Upper lobe of right lung (tissue), 1 donor: ENCODE results near the gene LY86. TPM values are rescaled to one million over a fixed set of nuclear protein-coding genes. Genes with fewer than 3 reads are reported as not detected.

Experiments
- ATAC-seq: fragments of 200-7000 bp; cut with Tn5 transposase; one replicate; pipeline ENCODE4 v1.9.1; 2020; ENCODE audit warnings: mild to moderate bottlenecking, moderate library complexity
- DNase-seq: peaks from one replicate; pipeline ENCODE4 v3.0.0-alpha.2; 2020
- H3K27ac ChIP-seq: fragments of 200-600 bp; one replicate; pipeline ENCODE4 v1.8.0; 2022
- H3K27me3 ChIP-seq: fragments of 200-600 bp; one replicate; pipeline ENCODE4 v1.8.0; 2022; ENCODE audit warnings: mild to moderate bottlenecking
- H3K36me3 ChIP-seq: fragments of 200-600 bp; one replicate; pipeline ENCODE4 v1.8.0; 2022
- H3K4me1 ChIP-seq: fragments of 200-600 bp; one replicate; pipeline ENCODE4 v1.8.0; 2022
- H3K4me3 ChIP-seq: fragments of 200-600 bp; one replicate; pipeline ENCODE4 v1.8.0; 2022; ENCODE audit warnings: mild to moderate bottlenecking
- H3K9me3 ChIP-seq: fragments of 200-600 bp; one replicate; pipeline ENCODE4 v1.8.0; 2022
- intact Hi-C: fragments of 100-400 bp; cut with DNase I; formaldehyde crosslinking; loops from one replicate; pipeline ENCODE4 v1.11.0; 2022
- total RNA-seq: library from RNA; stranded (reverse); fragmentation: NEBNext Ultra II Directional; extraction: Animal tissue kit (Norgen Biotek cat#: 25700); gene quantifications from one replicate; pipeline ENCODE4 v1.2.1, GENCODE V29; 2021
- TF ChIP-seq, protein P1 (sequence below): fragments of 200-600 bp; IDR thresholded peaks from one replicate; pipeline ENCODE4 v1.8.0; 2022; ENCODE audit warnings: antibody characterized with exemption
- donor health status: DM: no; HTN: yes; CAD: no; lungs with severe emphysema.

Gene LY86
- total RNA-seq, 1 donor from 2014 or later, result 13.8 TPM

DNA sequence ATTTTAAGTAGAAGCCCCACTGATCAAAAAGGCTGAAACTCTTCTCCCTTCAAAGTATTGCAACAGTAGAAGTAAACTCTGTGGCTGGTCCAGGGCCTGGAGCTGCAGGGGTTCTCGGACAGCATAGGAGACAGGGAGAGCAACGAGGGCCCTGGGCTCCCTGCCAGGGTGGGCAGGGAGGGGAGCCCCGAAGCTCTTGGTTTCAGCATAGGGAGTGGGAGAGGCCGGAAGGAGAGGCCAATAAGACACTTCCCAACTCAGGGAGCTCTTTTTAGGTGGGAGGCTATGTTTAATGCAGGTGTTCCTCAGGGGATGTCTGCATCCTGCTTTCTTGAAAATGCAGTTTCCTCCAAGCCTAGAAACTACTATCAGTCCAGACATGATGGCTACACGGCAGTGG, 91.1 kb downstream of the LY86 start:
- H3K4me3 ChIP-seq, result no peak overlapping the region
- no peaks in the 10 kb centered on the region for H3K9me3 ChIP-seq
- intact Hi-C loops, result no loop called here
- no peaks in the 10 kb centered on the region for H3K27me3 ChIP-seq
- H3K36me3 ChIP-seq, result no peaks in the 10 kb centered on the region
- TF ChIP-seq, protein P1, sequence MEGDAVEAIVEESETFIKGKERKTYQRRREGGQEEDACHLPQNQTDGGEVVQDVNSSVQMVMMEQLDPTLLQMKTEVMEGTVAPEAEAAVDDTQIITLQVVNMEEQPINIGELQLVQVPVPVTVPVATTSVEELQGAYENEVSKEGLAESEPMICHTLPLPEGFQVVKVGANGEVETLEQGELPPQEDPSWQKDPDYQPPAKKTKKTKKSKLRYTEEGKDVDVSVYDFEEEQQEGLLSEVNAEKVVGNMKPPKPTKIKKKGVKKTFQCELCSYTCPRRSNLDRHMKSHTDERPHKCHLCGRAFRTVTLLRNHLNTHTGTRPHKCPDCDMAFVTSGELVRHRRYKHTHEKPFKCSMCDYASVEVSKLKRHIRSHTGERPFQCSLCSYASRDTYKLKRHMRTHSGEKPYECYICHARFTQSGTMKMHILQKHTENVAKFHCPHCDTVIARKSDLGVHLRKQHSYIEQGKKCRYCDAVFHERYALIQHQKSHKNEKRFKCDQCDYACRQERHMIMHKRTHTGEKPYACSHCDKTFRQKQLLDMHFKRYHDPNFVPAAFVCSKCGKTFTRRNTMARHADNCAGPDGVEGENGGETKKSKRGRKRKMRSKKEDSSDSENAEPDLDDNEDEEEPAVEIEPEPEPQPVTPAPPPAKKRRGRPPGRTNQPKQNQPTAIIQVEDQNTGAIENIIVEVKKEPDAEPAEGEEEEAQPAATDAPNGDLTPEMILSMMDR, result no peak
- no peak overlapping the region for H3K27ac ChIP-seq
- peaks cover 42% of the 10 kb centered on the region for H3K4me1 ChIP-seq
- ATAC-seq, result no peak
- DNase-seq, result no peak

DNA sequence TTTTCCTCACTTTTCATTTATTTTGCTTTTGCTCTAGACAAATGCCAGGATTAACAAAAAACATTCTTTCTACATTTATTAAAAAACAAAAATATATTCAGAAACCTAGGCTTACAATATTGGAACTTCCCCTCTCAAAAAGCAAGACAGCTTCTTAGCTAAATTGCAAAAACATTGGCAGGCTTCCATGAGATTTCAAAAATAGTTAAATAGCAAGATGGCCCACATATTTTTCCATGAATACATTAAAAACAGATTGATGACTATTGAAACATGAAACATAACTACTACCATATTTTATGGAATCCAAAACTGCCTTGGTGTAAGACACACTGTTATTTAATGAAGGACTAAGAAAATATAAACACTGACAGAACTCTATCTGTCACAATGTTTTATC, 92.0 kb downstream of the LY86 start:
- TF ChIP-seq, protein P1, result no peak
- DNase-seq (no peak), ATAC-seq (no peak)
- Histone ChIP-seq H3K27me3 (no peaks in the 10 kb centered on the region), H3K4me3 (no peak overlapping the region), H3K36me3 (no peaks in the 10 kb centered on the region), H3K4me1 (peaks cover 48% of the 10 kb centered on the region), H3K27ac (no peak overlapping the region), H3K9me3 (no peaks in the 10 kb centered on the region)
- intact Hi-C loops, result no loop called here

DNA sequence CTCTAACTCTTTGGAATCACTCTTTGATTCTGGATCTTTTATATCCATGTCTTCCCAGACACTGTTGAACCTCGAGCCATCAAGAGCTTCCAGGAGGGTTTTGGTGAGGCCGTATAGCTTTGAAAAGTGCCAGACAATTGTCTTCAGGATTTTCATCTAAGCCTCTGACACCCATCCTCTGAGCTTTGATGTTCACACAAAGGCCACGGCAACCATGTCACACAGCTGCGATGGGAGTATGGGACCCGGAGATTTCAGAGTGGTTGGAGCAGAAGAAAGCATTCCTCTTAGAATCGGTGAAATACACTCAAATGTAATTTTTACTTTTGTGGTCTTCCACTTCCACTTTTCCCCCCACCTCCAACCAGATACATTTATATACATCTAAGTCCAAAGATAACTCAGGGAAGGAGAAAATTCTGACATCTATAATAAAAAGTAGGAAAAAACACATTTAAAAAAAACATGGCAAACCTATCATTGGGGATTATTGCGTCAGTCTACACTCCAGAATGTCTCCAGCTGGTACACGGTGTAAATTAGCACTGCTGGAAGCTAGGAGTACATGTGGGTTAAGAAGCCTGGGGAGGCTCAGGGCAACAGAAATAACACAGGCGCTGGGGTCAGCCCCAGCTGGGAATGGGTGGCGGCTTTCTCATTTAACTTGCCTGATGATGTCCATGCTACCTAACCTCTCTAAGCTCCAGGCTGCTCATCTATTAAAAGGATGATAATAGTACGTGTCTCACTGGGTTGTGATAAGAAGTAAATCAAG, 92.7 kb downstream of the LY86 start:
- DNase-seq (no peak), ATAC-seq (no peak)
- no peaks in the 10 kb centered on the region for H3K27me3 ChIP-seq
- H3K4me1 ChIP-seq, result peaks cover 48% of the 10 kb centered on the region
- H3K9me3 ChIP-seq, result no peaks in the 10 kb centered on the region
- H3K27ac ChIP-seq, result peak overlapping the region; percentile 69
- H3K36me3 ChIP-seq, result no peaks in the 10 kb centered on the region
- H3K4me3 ChIP-seq, result no peak overlapping the region
- TF ChIP-seq, protein P1, result no peak
- intact Hi-C loops, result no loop called here

DNA sequence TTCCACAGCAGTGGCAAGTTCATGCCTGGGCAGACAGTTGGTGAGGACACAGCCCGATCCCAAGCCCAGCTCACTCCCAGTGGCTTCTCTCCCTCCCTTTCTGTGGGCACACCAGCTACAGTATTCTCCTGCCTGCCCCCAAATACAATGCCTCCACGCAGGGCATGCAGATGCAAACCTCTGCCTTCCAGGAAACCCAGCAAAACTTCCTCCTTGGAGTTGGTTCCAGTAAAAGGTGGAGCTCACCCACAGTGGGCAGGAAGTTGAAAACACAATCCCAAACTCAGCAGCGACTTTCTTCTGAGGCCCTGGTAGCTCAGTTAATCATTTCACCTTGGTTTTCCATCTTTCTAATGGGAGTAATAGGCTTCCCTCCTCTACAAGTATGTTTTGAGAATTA, 93.7 kb downstream of the LY86 start:
- Histone ChIP-seq H3K36me3 (no peaks in the 10 kb centered on the region), H3K27ac (peak overlapping the region; percentile 69), H3K27me3 (no peaks in the 10 kb centered on the region), H3K4me1 (peaks cover 41% of the 10 kb centered on the region), H3K9me3 (no peaks in the 10 kb centered on the region), H3K4me3 (no peak overlapping the region)
- TF ChIP-seq, protein P1, result no peak
- intact Hi-C loops, result no loop called here
- ATAC-seq (peak; percentile 1), DNase-seq (no peak)

DNA sequence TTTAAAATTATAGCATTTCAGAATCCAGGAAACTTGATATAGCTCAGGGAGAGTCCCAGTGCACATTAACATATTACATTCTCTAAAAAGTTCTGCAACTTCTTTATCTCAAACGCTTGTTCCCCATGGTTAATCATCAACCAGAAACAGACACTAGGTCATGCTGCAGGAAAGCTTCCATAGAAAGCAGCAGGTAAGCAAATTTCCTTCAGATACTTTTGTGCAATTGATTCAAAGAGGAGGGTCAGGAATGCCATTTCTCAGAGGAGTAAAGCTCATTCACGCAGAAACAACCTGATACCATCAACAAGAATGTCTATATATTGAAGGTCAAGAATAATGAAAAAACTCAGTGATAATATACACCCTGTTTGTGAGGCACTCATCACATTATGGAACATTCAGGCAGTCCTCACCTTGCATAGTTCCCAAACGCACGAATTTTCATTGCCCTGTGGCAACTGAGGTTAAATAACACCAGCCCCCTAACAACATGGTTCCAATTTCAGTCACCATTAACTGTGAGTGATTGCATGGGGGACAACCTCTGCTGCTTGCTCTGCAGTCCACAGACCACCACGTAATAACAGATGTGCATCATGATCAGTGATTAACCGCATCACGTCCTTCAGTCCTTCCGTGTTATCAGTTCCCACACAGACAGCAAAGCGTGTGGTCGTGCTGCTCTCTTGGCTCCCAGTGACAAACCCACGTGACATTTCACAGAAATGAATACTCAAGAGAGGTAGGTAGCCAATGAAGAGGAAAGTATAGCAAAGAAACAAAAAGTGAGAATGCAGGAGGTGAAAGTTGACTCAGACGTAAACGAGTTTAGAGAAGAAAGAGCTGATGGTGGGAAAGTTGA, 95.7 kb downstream of the LY86 start:
- H3K4me1 ChIP-seq, result peaks cover 52% of the 10 kb centered on the region
- H3K27me3 ChIP-seq, result no peaks in the 10 kb centered on the region
- no peak overlapping the region for H3K4me3 ChIP-seq
- no peak overlapping the region for H3K27ac ChIP-seq
- TF ChIP-seq, protein P1, result no peak
- ATAC-seq (no peak), DNase-seq (no peak)
- H3K9me3 ChIP-seq, result no peaks in the 10 kb centered on the region
- no peaks in the 10 kb centered on the region for H3K36me3 ChIP-seq
- intact Hi-C loops, result no loop called here
